ENCODE results near the gene APBB3.

DNA sequence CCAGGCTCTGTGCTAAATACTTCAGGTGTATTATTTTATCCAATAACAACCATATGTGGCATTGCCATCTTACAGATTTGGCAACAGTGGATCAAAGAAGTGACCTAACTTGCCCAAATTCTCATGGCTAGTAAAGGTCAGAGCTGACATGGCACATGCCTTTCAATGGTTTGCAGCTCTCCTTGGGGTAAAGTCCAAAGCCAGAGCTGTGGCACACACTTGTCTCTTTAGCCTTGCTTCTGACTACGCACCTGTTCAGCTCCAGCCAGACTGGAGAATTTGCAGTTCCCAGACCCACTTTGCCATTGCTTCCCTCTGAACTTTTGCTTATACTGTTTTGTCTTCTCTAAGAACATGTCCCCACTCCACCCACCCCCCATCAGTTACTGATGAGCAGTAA, 6.1 kb upstream of the APBB3 start:
- no peak for TF ChIP-seq POLR2A (IDR thresholded peaks at IDR 0.05)
- TF ChIP-seq, protein P1, sequence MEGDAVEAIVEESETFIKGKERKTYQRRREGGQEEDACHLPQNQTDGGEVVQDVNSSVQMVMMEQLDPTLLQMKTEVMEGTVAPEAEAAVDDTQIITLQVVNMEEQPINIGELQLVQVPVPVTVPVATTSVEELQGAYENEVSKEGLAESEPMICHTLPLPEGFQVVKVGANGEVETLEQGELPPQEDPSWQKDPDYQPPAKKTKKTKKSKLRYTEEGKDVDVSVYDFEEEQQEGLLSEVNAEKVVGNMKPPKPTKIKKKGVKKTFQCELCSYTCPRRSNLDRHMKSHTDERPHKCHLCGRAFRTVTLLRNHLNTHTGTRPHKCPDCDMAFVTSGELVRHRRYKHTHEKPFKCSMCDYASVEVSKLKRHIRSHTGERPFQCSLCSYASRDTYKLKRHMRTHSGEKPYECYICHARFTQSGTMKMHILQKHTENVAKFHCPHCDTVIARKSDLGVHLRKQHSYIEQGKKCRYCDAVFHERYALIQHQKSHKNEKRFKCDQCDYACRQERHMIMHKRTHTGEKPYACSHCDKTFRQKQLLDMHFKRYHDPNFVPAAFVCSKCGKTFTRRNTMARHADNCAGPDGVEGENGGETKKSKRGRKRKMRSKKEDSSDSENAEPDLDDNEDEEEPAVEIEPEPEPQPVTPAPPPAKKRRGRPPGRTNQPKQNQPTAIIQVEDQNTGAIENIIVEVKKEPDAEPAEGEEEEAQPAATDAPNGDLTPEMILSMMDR (IDR thresholded peaks at IDR 0.05) = no peak

Data from heart left ventricle (tissue), 13 donors.